GM12892 (cell line): ENCODE data around the gene MRPL33.

Experiments
- POLR2A ChIP-seq: IDR thresholded peaks from 2 replicates; pipeline ENCODE4 v1.6.1; 2011; ENCODE audit warnings: low read depth, low read length, control low read depth
- POLR2AphosphoS5 ChIP-seq: IDR thresholded peaks from 2 replicates; pipeline ENCODE4 v1.6.1; 2011; ENCODE audit warnings: low read depth, low read length, control low read depth

GRCh38 chr2:27790796-27791195, 19.3 kb downstream of the MRPL33 start:
- TF ChIP-seq POLR2AphosphoS5 (no peak), POLR2A (no peak)
